ENCODE measurements around the gene FEM1C.

The FEM1C gene

DNA sequence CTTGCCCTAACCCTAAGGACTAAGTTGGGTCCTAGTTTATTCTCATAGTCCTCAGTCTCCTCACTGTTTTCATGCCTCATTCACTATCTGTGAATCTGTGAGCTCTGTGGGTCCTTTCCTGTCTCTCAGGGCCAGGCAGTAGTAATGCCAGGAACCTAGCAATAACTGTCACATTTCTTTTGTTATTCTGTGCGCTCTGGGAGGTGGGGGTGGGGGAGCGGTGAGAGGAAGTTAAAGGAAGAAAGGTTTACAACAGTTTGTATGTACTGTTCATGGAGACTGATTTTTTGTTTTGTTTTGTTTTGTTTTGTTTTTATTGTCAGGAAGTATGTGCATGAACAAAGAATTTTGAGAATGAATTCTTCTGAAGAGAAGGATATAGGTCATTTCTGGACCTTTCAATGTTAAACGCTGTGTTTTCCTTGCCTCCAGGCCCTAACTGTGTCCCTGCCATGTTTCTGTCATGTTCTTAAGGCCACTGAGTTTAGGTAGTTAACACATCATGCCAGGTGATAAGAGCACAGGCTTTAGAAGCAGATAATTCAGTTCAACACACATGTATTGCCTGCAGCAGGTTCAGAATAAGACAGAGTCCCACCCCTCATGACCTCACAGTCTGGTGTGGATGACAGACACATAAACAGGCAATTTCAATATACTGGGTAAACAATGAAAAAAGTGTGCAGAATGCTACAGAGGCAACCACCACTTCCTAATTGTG, 13.3 kb upstream of the FEM1C start:
- peak in 1 of 4 experiments; percentile 1 for DNase-seq

DNA sequence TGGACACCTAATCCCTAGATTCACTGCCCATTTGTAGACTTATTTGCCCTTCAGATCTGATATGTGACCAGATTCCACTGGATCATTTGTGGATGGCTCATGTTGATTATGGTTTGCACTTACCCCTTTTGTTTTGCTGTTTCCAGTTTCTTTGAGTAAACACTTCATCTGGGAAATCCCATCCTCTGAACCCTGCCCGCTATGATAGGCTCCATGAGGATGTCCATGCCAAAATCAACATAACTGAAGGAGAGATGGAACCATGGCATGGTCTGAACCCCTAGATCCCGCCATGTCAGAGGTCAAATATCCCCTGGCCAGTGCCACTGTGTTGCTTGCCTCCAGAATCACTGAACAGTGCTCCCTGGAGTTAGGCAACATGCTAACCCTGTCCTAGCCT, 11.7 kb upstream of the FEM1C start:
- DNase-seq = no peak

DNA sequence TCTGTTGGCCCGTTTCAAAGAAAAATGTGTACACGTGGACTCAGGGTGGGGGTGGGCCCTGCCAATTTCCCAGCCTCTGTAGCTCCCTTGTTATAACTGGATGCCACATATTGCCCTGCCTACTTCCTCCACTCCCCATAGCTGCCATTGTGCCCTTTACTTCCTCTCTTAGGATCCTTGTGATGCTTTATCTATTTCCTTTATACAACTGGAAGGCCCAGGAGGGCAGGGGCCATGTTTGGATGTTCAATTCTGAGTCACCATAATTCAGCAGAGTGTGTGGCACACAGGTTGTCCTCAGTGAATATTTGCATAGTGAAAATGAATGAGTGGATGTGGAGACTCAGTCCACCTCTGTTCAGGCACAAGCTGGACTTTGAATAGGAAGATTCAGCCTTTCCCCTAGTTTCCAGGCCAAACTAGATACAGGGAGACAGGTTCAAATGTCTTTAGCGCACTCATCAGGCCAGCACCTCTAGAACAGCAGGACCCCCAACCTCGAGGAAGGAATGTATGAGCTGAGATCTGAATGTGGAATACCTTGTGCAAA, 10.6 kb upstream of the FEM1C start:
- no peak for DNase-seq

DNA sequence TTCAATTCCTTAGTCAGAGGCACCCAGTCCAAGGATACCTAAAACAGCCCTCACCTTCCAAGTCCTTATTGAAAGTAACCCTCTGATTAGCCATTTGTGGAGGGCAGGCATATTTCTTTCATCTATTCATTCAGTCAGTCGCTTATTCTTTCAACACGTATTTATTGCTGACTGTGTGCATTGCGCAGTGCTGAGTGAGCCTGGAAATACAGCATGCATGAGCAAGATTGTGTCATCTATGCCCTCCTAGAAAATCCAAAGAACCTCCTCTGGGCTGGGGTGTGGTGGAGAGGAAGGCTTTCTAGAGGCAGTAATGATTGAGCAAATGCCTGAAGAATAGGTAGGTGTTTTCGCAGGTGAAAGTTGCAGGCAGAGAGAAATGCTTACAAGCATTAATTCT, 8.5 kb upstream of the FEM1C start:
- no peak for DNase-seq

DNA sequence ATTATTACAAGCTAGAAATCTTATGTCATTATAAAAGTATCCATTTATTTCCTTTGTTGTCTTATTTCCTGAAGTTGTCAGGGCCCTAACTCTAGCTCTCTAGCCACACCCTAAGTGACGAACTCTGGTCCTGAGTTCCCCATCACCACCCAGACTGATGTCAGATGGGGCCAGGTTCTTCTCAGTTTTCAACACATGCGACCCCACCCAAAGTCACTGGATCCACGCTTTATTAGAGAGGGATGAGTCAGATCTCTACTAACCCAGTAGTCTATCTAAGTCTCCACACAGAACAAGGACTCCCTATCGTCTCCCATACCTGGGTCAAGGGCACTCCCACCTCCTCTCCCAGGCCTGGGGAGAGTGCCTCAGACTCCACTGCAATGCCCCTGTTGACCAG, 6.8 kb upstream of the FEM1C start:
- no peak for DNase-seq

DNA sequence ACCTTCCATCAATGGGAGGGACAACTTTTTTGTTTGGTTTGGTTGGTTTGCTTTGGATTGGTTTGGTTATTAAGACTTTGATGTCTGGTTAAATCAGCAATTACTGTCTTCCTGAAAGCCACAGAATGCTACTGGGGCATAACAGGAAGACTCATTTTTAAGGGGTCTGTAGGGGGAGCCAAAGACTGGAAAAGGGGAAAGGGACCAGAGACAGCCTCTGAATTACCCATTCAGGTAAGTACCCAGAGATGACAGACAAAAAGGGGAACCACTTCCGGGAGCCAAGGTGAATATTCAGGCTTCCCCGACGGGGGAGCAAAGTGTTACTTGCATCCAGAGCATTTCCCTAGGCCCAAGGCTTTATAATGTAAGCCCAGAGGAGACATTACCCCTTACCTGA, 4.6 kb upstream of the FEM1C start:
- DNase-seq = no peak

DNA sequence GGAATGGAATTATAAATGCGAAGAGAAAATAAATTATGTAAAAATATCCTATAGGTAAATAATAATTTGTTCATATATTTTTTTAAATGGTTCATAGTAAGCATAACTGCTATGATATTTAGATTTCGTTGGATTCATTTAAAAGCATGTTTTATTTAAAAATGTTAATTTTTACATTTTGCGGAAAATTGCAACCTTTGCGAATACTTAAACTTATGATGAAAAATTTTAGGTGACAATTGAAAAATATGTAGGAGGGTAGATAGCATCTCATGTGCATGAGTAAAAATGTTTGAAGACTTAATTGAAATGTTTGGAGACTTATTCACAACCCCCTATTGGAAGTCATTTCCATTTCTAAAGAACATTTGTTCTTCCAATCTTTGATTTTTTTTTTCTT, 4.1 kb upstream of the FEM1C start:
- DNase-seq = no peak

DNA sequence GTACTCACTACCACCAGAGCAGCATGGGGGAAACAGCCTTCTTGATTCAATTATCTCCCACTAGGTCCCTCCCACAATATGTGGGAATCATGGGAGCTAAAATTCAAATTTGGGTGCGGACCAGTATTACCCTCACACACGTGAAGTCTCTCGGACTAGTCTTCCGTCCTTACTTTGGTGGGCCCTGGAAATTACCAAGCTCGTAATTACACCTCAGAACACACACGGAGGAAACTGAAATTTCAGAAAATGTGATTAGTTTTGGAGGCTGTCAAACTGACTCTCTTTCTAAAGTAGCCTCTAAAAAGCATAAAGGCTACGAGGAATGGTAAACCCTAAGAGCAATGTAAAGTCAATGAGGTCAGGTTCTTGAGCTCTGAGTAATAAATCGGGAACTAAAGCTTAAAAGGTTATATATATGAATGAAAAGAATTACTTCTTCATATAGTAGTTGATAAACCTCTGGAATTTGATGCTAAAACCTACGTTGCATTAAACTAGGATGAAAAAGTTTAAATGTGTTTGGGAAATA, 842 bp upstream of the FEM1C start:
- no peak for DNase-seq

DNA sequence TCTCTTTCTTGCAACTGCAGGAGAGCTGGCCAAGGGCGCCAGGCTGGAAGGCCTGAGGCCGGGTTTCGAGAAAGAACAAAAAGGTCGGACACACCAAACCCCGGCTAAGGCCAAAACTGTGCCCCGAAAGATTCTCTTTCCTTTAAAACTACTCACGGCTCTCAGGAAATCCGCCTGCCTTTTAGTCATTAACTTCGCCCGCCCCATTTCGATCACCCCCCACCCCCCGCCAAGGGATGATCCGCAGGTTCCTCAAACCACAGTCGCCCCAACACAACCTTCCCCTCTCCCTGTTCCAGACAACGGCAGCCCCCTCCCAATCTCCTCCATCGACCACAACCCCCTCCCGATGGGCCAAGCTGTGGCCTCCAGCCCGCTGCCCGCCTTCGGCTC, 536 bp downstream of the FEM1C start:
- DNase-seq = peak in 3 of 4 experiments; percentile 28 to 43 (median 43)

DNA sequence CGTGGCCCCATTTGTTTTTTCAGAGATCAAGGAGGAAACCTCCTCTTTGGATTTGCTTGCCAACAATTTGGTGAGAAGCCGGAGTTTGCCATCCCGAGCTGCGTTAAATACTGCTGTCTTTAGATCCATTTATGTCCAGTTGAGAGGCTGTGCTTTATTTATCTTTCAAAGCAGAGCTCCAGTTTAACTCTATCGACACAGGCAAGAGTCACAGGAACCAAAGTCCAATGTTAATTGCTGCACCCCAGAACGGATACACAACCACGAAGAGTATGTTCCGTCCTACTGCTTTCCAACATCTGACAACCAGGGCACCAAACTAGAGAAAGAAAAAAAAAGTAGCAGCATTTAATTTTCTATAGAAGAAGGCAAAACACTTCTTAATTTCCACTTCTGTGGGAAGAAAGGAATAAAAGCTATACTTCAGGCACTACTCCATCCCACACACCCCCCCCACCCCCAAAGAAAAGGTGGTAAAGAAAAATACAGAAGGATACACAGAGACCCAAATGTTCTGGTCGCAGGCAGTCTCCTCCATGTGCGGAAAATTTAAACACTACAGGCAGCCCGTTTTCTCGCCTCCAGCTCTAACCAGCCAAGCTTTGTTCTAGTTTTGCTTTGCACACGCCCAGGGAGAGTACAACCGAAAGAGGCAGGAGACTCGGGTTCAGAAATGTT, 1.1 kb downstream of the FEM1C start:
- peak in 1 of 4 experiments; percentile 5 for DNase-seq

DNA sequence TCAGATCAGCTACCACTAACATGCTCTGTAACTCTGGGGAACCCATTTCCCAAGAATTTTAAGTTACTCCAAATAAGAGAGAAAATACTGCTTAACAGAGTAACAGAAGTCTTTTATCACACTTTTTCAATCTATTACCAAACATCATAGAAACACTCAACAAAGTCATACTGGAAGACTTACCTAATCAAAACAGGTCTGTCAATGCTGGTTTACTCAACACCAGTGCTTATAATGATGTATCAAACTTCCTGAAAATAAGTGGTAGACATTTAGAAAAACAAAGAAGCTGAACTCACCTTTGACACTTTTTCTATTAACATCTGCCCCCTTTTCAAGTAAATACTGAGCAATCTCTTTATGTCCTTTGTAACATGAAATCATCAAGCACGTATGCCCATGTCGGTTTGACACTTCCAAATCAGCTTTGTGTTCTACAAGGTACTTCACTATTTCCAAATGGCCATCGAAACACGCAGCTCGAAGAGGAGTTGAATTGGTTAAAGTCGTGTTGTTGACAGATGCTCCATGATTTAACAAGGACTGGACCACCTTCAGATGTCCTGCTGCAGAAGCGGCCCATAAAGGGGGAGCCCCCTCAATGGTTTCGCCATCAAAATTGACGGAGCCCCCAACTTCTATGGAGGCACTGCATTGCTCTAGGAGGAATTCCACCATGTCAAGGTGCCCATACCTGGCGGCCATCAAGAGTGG, 1.8 kb downstream of the FEM1C start:
- no peak for DNase-seq

DNA sequence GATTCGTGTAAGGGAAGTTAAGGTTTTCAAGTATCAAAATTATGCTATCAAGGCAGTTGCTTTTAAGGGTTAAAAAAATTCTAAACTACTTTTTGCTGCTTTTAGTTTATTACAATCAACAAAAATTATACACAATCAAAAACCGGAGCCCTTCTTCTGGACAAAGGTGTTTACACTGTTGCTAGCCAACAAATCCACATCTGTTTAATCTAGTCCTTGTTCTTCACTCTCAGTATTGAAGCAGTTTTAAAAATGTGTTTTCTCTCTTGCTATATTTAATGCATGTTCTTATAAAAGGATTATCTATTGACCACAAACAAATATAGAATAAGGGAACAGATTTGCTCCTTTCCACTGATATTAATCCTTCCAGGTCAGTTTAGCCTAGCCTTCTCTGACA, 2.5 kb downstream of the FEM1C start:
- DNase-seq = no peak

DNA sequence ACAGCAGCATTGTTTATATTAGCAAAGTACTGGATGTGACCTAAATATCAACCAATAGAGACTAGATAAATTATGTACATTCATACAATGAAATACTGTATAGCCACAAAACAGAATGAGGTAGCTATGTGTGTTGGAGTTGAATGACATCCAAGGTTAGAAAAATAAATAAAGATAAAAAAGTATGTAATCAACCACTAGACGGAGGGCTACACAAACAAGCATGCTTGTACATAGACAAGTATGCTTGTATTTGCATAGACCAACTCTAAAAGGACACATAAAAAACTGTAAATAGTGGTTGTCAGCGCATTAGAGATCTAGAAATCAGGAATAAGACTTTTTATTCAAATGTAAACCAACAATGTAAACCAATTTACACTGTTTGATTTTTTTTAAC, 3.0 kb downstream of the FEM1C start:
- no peak for DNase-seq

DNA sequence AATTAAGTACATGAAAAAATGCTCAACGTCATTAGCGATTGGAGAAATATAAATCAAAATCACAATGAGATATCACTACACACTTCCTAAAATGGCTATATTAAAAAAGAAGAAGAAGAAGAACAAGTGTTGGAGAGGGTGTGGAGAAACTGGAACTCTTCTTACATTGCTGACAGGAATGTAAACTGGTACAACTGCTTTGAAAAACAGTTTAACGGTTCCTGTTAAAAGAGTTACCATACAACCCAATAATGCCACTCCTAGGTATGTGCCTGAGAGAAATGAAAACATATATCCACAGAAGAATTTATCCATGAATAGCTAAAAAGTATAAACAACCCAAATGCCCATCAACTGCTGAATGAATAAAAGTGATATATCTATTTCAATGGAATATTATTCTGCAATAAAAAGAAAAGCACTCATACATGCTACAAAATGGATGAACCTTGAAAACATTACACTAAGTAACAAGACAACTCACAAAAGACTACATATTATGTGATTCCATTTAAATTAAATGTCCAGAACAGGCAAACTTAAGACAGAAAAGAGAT, 9.0 kb downstream of the FEM1C start:
- DNase-seq = no peak

DNA sequence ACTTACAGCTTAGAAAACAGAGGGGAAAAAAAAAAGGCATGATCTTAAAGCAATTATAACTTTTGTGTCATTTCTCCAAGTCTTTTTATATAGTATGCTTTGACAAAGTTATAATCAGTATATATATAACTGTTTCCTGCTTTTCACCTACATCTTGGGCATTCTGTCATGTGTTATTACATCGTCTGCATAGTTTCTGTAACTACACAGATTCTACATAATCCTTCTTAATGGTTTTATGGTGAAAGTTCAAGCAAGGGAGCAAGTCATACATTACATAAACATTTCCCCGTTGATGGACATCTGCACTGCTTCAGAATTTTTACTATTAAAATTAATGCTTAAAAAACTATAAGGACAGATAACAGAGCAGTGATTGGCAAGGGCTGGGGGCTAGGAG, 12.1 kb downstream of the FEM1C start:
- DNase-seq = no peak

DNA sequence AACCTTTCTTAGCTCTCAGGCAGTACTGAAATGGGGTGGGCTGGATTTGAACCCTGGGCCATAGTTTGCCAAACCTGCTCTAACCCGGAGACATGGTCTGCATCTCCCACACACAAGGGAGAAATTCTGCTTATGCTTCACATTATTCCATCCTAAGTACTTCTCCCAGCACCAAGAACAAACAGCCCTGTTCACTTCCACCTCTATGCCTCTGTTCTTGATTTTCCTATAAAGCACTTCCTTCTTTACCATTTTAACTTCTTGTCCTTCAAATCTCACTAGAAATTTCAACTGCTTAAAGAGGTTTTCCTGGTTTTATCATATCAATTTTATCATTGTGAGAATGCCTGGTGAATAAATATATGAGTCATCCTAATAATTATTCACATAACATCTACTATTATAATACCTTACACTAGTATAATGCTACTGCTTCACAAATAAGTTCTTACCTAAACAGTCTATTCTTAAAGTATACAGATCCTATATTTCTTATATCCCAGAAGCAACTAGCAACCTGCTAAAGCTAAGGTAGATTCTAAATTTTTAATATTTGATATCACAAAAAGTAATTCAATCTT, 12.7 kb downstream of the FEM1C start:
- no peak for DNase-seq

DNA sequence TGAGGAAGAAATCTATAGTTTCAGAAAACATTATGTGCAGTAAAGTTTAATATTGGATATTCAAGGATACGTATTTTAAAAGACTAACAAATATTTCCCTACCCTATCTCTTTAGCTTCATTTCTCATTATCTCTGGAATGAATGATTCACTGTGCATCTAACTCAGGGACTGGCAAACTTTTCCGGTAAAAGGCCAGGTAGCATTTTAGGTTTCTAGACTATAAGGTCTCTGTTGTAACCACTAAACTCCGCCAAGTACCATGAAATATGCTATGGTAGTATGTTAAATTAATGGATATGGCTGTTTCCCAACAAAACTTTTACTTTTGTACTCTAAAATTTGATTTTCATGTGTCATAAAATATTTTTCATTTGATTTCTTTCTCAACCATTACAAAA, 13.2 kb downstream of the FEM1C start:
- no peak for DNase-seq

DNA sequence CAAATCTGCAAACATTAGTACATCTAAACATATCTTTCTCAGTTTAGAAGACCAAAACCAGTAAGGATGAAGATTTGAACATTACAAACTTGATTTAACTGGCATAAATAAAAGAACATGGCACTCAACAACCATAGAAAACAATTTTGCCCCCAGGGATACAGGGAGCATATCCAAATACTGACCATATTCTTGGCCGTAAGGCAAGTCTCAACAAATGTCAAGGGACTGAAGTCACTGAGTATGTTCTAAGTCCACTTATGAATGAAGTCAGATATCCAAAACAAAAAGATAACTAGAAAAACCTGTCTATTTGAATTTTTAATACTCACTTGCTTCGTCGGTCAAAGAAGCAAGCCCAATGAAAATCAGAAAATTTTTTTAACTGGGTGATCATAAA, 14.1 kb downstream of the FEM1C start:
- no peak for DNase-seq

DNA sequence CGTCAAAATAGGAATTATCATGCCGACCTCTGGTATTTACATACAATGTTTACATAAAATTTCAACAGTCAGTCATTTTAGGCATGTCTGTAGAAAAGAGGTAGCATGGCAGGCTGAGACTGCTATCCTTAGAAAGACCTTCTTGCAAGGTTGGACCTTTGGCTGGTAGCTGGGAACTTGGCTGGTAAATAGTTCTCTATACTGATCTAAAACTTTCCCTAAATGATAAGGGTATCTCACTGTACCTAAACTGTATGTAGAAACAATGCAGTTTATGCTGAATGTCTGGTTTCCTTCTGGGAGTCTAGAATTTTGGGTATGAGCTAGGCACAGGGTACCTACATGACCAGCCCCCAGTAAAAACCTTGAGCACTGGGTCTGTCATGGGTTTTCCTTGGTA, 18.0 kb downstream of the FEM1C start:
- no peak for DNase-seq

DNA sequence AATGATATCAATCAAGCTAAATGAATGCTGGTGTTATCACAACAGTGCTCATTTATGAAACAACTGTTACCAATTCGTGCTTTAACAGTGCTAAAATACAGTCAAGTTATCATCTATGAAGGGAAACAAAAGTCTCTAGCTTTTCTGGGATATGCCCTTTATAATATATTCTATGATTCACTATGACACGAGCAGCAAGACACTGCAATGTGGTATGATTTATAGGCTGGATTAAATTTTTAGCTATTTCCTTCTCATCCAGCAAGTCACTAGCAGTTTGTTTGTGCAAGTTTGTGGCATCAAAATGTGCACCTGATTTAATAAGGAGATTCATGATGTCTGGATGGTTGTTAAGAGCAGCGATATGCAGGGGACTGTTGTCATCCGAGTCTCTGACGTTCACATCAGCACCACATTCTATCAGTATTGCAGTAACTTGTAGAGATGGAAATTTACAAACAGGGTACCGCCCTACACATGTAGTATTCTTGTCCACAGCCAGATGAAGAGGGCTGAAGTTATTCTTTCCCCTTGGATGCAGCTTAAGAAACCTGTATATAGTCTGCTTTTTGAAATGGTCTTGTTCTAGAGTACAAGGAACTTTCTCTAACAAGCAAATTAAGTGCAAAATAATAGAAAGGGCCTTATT, 20.3 kb downstream of the FEM1C start:
- DNase-seq = no peak

DNA sequence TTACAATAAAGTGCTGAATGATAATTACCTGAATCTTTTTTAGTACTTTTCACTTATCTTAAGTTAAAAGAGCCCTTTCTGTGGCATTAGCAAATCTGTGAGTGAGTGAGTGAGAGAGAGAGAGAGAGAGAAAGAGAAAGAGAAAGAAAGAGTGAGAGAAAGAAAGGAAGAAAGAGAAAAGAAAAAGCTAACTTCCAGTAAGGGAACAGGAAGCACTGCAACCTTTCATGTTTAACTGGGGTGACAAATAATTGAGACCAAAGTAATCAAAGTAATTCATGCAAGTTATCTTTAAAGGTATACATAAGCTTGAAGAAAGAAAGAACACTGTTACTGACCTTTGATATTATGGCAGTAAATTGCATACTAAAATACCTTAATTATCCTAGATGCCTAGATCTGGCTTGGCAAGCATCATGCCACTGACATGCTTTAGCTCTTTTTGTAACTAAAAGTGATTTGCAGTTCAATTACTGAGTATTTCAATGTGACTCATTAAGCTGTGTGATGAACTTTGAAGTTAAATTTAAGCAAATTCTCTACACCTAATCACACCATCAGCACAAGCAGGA, 21.7 kb downstream of the FEM1C start:
- DNase-seq = no peak

DNA sequence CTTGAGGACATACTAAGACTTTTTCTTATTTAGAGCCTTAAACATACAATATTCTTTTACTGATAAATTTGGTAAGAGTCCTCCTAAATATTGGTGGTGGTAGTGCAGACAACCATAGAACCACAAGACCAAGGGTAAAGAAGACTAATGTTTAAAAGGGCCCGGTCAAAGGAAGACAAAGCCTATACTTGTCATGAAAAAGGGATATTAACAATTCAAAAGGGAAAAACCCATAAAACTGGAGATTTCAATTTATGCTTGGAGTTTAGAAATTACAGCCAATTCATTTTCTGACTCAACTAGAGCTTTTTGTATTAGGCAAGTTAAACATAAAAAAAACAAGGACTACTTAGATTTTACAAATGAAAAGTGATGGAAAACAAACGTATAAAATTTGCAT, 24.4 kb downstream of the FEM1C start:
- no peak for DNase-seq
